Mucosa of rectum (tissue), 2 donors: ENCODE measurements around the gene MGAT5.
"Not testable (repeated sequence)": the region's sequence is repeated elsewhere in the genome, so short reads cannot be mapped to it uniquely, and the experiment has no call there.

Source experiments
- H3K27ac ChIP-seq, 2 donors: one replicate each; pipeline ENCODE4 v1.7.0; 2013; ENCODE audit warnings: inconsistent platforms in 2 of 2, low read depth in 2 of 2, low read length in 2 of 2
- H3K27me3 ChIP-seq, 2 donors: one replicate each; pipeline ENCODE4 v1.7.0; 2013; ENCODE audit warnings: low read length in 2 of 2; ENCODE audit not compliant: control insufficient read depth in 2 of 2, insufficient read depth in 2 of 2
- H3K36me3 ChIP-seq, 2 donors: one replicate each; pipeline ENCODE4 v1.7.0; 2013; ENCODE audit warnings: low read length in 2 of 2; ENCODE audit not compliant: control insufficient read depth in 2 of 2, insufficient read depth in 2 of 2
- H3K4me1 ChIP-seq, 2 donors: one replicate each; pipeline ENCODE4 v1.7.0; 2013; ENCODE audit warnings: low read length in 2 of 2, mild to moderate bottlenecking in 1 of 2; ENCODE audit not compliant: control insufficient read depth in 2 of 2, insufficient read depth in 2 of 2
- H3K4me3 ChIP-seq, 2 donors: one replicate each; pipeline ENCODE4 v1.7.0; 2013; ENCODE audit warnings: low read length in 2 of 2
- H3K9ac ChIP-seq, 2 donors: one replicate each; pipeline ENCODE4 v1.7.0; 2013; ENCODE audit warnings: low read length in 2 of 2, low read depth in 1 of 2, mild to moderate bottlenecking in 1 of 2
- H3K9me3 ChIP-seq, 2 donors: one replicate each; pipeline ENCODE4 v1.7.0; 2013; ENCODE audit warnings: low read length in 2 of 2; ENCODE audit not compliant: control insufficient read depth in 2 of 2
- donor health status: healthy.
- donor health status: Normal muscosa, but diverticular disease.

MGAT5 gene

DNA sequence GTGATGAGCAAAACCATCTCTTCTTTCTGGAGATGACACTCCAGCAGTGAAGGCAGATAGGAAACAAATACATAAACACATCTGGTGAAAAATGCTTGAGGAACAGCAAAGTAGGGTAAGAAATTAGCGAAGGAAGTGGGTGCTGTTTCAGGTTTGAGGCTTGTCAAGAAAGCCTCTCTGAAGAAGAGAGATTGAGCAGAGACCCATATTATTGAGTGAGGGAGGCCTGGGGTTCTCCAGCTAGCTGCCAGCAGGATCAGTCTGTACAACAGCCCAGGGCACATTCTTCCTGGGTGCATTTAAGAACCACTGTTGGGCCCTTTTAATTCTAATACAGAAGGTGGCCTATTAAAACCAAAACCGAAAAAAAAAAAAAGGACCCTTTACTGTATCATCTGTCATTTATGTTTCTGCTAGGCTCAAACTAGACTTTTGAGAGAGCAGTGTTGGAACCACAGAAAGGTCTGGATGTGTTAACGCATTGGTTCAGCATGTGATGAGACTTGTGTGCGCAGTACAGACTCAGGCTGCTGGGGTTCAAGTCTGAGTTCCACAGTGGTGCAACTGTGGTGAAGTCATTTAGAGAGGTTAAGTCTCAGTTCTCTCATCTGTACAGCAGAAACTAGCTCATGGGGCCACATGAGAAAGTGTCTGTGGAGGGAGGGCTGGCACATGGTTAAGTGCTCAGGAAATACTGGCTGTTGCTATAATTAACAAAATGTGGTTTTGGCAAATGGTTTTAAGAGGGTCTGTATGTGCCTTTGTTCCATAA is 28.9 kb downstream of the MGAT5 start:
- no peak overlapping the region for H3K4me3 ChIP-seq
- no peaks in the 10 kb centered on the region for H3K27me3 ChIP-seq
- H3K9me3 ChIP-seq: no peaks in the 10 kb centered on the region
- no peaks in the 10 kb centered on the region for H3K36me3 ChIP-seq
- peak overlapping the region in 1 of 2 donors; percentile 15 for H3K27ac ChIP-seq
- no peak overlapping the region for H3K9ac ChIP-seq
- peaks cover 0 to 4% of the 10 kb centered on the region in 2 donors for H3K4me1 ChIP-seq

DNA sequence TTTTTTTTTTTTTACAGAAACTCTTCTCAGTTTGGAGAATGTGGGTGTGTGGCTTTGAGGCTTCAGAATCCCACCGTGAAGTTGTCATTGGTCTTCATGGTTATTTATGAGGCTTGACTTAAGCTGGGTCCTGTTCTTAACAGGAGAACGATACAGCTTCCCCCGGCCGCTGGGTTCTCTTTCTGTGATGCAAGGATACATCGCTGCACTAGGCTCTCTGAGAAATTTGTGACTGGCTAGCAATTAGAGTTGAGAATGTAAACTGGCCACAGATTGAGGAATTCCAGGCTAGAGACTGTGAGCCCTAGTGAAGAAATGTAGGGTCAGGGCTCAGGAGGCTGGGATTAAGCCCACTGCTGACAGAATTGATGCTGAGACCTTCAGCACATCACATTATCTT is 29.8 kb downstream of the MGAT5 start:
- no peaks in the 10 kb centered on the region for H3K36me3 ChIP-seq
- no peak overlapping the region for H3K27ac ChIP-seq
- no peaks in the 10 kb centered on the region for H3K9me3 ChIP-seq
- peaks cover 0 to 4% of the 10 kb centered on the region in 2 donors for H3K4me1 ChIP-seq
- no peak overlapping the region for H3K4me3 ChIP-seq
- H3K27me3 ChIP-seq: no peaks in the 10 kb centered on the region
- H3K9ac ChIP-seq: no peak overlapping the region

DNA sequence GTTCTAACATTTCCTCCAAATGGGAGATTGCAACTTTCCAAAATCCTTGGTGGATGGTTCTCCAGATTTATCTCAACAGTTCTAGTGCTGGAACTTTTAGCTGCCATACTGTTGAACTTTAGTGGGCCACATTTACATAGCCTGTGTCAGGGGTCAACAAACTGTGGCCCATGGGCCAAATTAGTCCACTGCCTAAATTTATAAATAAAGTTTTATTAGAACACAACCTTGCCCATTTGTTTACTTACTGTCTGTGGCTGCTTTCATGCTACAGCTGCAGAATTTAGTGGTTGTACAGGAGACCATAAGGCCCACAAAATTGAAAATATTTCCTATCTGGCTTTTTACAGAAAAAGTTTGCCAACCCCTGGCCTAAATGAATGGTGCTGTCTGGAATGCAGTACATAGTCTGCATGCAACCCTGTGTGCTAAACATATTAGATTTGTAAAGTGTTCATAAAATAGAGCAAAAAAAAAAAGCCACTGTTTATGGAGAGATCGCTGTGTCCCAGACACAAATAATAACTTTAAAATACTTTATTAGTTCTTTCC is 30.3 kb downstream of the MGAT5 start:
- no peak overlapping the region for H3K4me3 ChIP-seq
- no peak overlapping the region for H3K9ac ChIP-seq
- H3K4me1 ChIP-seq: peaks cover 0 to 4% of the 10 kb centered on the region in 2 donors
- no peaks in the 10 kb centered on the region for H3K36me3 ChIP-seq
- no peaks in the 10 kb centered on the region for H3K27me3 ChIP-seq
- H3K27ac ChIP-seq: no peak overlapping the region
- H3K9me3 ChIP-seq: no peaks in the 10 kb centered on the region

- H3K9ac ChIP-seq: no peak overlapping the region
- peaks cover 0 to 4% of the 10 kb centered on the region in 2 donors for H3K4me1 ChIP-seq
- H3K27ac ChIP-seq: no peak overlapping the region
- no peaks in the 10 kb centered on the region for H3K27me3 ChIP-seq
- peaks cover 0 to 3% of the 10 kb centered on the region in 2 donors for H3K36me3 ChIP-seq
- no peaks in the 10 kb centered on the region for H3K9me3 ChIP-seq
- H3K4me3 ChIP-seq: no peak overlapping the region
Observed at GRCh38 chr2:134287323-134287722, 33.5 kb downstream of the MGAT5 start.

DNA sequence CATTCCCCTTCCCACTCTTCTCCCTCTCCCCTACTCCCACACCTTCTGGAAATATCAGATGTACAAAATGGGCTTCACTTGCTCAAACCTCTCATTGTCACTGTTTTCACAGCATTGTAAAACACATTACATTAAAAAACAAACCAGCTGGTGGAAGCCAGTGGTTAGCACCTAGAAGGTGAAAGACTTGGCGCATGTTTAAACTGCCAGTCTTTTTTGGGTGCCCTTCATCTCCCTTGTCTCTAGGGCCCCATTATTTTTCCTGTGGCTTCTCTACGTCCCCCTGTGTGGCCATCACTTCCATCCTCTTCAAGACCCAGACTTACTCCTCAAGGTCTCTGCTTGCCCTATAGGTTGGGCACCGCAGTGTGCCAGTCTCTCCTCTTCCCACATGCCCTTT is 34.9 kb downstream of the MGAT5 start:
- Histone ChIP-seq H3K27ac (no peak overlapping the region), H3K4me3 (no peak overlapping the region), H3K27me3 (no peaks in the 10 kb centered on the region), H3K9me3 (no peaks in the 10 kb centered on the region), H3K9ac (no peak overlapping the region), H3K36me3 (peaks cover 0 to 3% of the 10 kb centered on the region in 2 donors), H3K4me1 (peaks cover 0 to 11% of the 10 kb centered on the region in 2 donors)

- H3K36me3 ChIP-seq: peaks cover 0 to 3% of the 10 kb centered on the region in 2 donors
Observed at GRCh38 chr2:134289225-134289624, 35.4 kb downstream of the MGAT5 start.

DNA sequence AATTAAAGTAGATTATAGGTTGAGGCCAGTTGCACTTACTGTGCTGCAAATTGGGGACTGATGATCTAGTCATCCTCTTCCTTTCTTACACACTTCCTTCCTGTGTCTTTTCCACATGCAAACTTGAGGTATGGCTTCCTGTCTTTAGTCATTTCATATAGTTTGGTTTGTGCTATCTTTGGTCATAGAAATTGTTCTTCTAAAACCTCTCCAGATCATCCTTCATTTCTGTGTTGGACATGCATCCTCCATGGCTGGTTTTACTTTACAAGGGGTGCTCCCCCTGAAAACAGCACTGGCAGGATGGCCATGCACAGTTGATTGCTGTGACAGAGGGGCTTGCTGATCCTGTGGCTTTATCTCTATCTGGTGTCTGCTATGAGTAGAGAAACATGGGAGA is 36.5 kb downstream of the MGAT5 start:
- Histone ChIP-seq H3K27ac (peak overlapping the region in 1 of 2 donors; percentile 33), H3K4me3 (no peak overlapping the region), H3K4me1 (peaks cover 0 to 15% of the 10 kb centered on the region in 2 donors), H3K36me3 (peaks cover 0 to 3% of the 10 kb centered on the region in 2 donors), H3K27me3 (no peaks in the 10 kb centered on the region), H3K9me3 (no peaks in the 10 kb centered on the region), H3K9ac (no peak overlapping the region)

More at GRCh38 chr2:134289225-134289624, 35.4 kb downstream of the MGAT5 start:
- Histone ChIP-seq H3K27me3 (no peaks in the 10 kb centered on the region), H3K9ac (no peak overlapping the region), H3K27ac (peak overlapping the region in 1 of 2 donors; percentile 18), H3K9me3 (no peaks in the 10 kb centered on the region), H3K4me1 (peaks cover 0 to 13% of the 10 kb centered on the region in 2 donors), H3K4me3 (no peak overlapping the region)

DNA sequence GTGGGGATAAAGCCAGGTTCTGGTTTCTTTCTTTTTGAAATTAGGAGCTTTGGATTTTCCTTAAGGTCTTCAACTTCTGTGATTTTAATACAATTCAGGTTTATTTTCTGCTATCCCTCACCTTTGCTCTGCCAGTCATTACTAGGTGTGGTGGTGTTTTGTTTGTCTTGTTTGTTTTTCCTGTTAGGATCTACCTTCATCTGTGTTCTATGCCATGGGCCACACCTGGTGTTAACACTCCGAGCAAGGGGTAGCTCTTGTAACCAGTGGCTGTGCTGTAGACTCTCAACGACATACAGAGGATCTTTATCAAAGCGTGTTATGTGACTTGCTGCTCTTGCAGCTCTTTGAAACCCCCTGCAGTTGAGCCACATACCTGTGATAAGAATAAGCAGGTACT is 38.6 kb downstream of the MGAT5 start:
- Histone ChIP-seq H3K36me3 (peaks cover 0 to 3% of the 10 kb centered on the region in 2 donors), H3K9ac (no peak overlapping the region), H3K4me3 (no peak overlapping the region), H3K27me3 (no peaks in the 10 kb centered on the region), H3K27ac (peak overlapping the region in 1 of 2 donors; percentile 11), H3K4me1 (peaks cover 0 to 15% of the 10 kb centered on the region in 2 donors), H3K9me3 (no peaks in the 10 kb centered on the region)

- H3K27me3 ChIP-seq: no peaks in the 10 kb centered on the region
- H3K9me3 ChIP-seq: no peaks in the 10 kb centered on the region
- H3K27ac ChIP-seq: peak overlapping the region; percentile 44 to 48
- H3K36me3 ChIP-seq: peaks cover 0 to 7% of the 10 kb centered on the region in 2 donors
- no peak overlapping the region for H3K9ac ChIP-seq
- H3K4me3 ChIP-seq: no peak overlapping the region
- H3K4me1 ChIP-seq: peaks cover 0 to 15% of the 10 kb centered on the region in 2 donors
Observed at GRCh38 chr2:134293719-134294537, 40.1 kb downstream of the MGAT5 start.

- H3K9ac ChIP-seq, H3K4me3 ChIP-seq, H3K27me3 ChIP-seq, H3K36me3 ChIP-seq, H3K9me3 ChIP-seq: not testable (repeated sequence)
- Histone ChIP-seq H3K27ac (peak overlapping the region in 1 of 2 donors; percentile 44), H3K4me1 (peaks cover 0 to 15% of the 10 kb centered on the region in 2 donors)
Observed at GRCh38 chr2:134294598-134294997, 40.7 kb downstream of the MGAT5 start.
